Neuronal stem cell (in vitro differentiated cells): ENCODE measurements around the gene INSM1.

Experiments used
- DNase-seq: peaks from one replicate; pipeline ENCODE4 v3.0.0-alpha.2; 2013; ENCODE audit warnings: low spot score
- H2AFZ ChIP-seq: one replicate; pipeline ENCODE4 v1.6.1; 2013; ENCODE audit warnings: mild to moderate bottlenecking, low read length, inconsistent platforms
- H2AK5ac ChIP-seq: 2 replicates; pipeline ENCODE4 v1.6.1; 2013; ENCODE audit warnings: low read depth, mild to moderate bottlenecking, inconsistent platforms, low read length, moderate library complexity, mixed read lengths
- H2BK120ac ChIP-seq: 2 replicates; pipeline ENCODE4 v1.6.1; 2013; ENCODE audit warnings: low read depth, mild to moderate bottlenecking, inconsistent platforms, low read length, moderate library complexity, mixed read lengths
- H2BK12ac ChIP-seq: one replicate; pipeline ENCODE4 v1.6.1; 2013; ENCODE audit warnings: low read length, inconsistent platforms
- H2BK15ac ChIP-seq: 2 replicates; pipeline ENCODE4 v1.6.1; 2013; ENCODE audit warnings: mild to moderate bottlenecking, low read length, inconsistent platforms, mixed read lengths
- H2BK5ac ChIP-seq: one replicate; pipeline ENCODE4 v1.6.1; 2013; ENCODE audit warnings: inconsistent platforms, mild to moderate bottlenecking, low read length, moderate library complexity
- H3K14ac ChIP-seq: one replicate; pipeline ENCODE4 v1.6.1; 2013; ENCODE audit warnings: low read length, inconsistent platforms
- H3K18ac ChIP-seq: 2 replicates; pipeline ENCODE4 v1.6.1; 2013; ENCODE audit warnings: low read length, inconsistent platforms
- H3K23ac ChIP-seq: 2 replicates; pipeline ENCODE4 v1.6.1; 2013; ENCODE audit warnings: low read depth, mild to moderate bottlenecking, mixed read lengths, low read length, inconsistent platforms; ENCODE audit not compliant: poor library complexity
- H3K27ac ChIP-seq: replicated peaks from 3 replicates; pipeline ENCODE4 v1.5.1; 2013; ENCODE audit warnings: low read length, inconsistent platforms
- H3K27me3 ChIP-seq, 3 experiments: 2 replicates each; pipeline ENCODE4 v1.6.1; 2013; ENCODE audit warnings: low read length in 3 of 3, mild to moderate bottlenecking in 2 of 3, inconsistent platforms in 1 of 3, low read depth in 1 of 3, mixed read lengths in 1 of 3, moderate library complexity in 1 of 3; ENCODE audit not compliant: control insufficient read depth in 3 of 3, insufficient read depth in 3 of 3
- H3K36me3 ChIP-seq, 2 donors: replicated peaks in 1 of 2; 2 replicates each; pipeline ENCODE4 v1.6.1; 2013; ENCODE audit warnings: low read length in 2 of 2; ENCODE audit not compliant: control insufficient read depth in 2 of 2, insufficient read depth in 2 of 2
- H3K4ac ChIP-seq: 2 replicates; pipeline ENCODE4 v1.6.1; 2013; ENCODE audit warnings: inconsistent platforms, mild to moderate bottlenecking, low read length, moderate library complexity
- H3K4me1 ChIP-seq, 2 donors: 1 replicate in 1 of 2; 2 replicates in 1 of 2; pipeline ENCODE4 v1.6.1; 2013; ENCODE audit warnings: low read length in 2 of 2, low read depth in 1 of 2; ENCODE audit not compliant: control insufficient read depth in 2 of 2, insufficient read depth in 1 of 2
- H3K4me2 ChIP-seq: one replicate; pipeline ENCODE4 v1.6.1; 2013; ENCODE audit warnings: mild to moderate bottlenecking, low read length, inconsistent platforms; ENCODE audit not compliant: insufficient read depth, poor library complexity, severe bottlenecking
- H3K4me3 ChIP-seq, 2 donors: 2 replicates each; pipeline ENCODE4 v1.5.1; 2013; ENCODE audit warnings: low read length in 2 of 2, mild to moderate bottlenecking in 2 of 2, inconsistent platforms in 1 of 2, moderate library complexity in 1 of 2
- H3K79me1 ChIP-seq: one replicate; pipeline ENCODE4 v1.6.1; 2013; ENCODE audit warnings: low read depth, mild to moderate bottlenecking, inconsistent platforms, low read length, moderate library complexity
- H3K9ac ChIP-seq: one replicate; pipeline ENCODE4 v1.6.1; 2013; ENCODE audit warnings: mild to moderate bottlenecking, low read depth, low read length, inconsistent platforms; ENCODE audit not compliant: poor library complexity
- H3K9me3 ChIP-seq, 2 donors: replicated peaks in 1 of 2; 2 replicates each; pipeline versions ENCODE3 to v1.6.1; 2013; ENCODE audit warnings: low read length in 2 of 2, mild to moderate bottlenecking in 2 of 2, inconsistent platforms in 1 of 2, low read depth in 1 of 2, mixed read lengths in 1 of 2, moderate library complexity in 1 of 2; ENCODE audit not compliant: control insufficient read depth in 2 of 2, insufficient read depth in 1 of 2
- H4K8ac ChIP-seq: one replicate; pipeline ENCODE4 v1.6.1; 2013; ENCODE audit warnings: low read depth, mild to moderate bottlenecking, inconsistent platforms, low read length, moderate library complexity
- H4K91ac ChIP-seq: one replicate; pipeline ENCODE4 v1.6.1; 2013; ENCODE audit warnings: low read length, low read depth, mild to moderate bottlenecking, inconsistent platforms; ENCODE audit not compliant: poor library complexity
- WGBS, 2 donors: extraction: QIAGEN DNeasy Blood & Tissue Kit; methylation state at CpG; one replicate each; pipeline ENCODE4 v1.1.7; 2013; ENCODE audit warnings: missing lambda C conversion rate in 2 of 2, mixed read lengths in 1 of 2; ENCODE audit not compliant: insufficient read length in 2 of 2, insufficient replicate concordance in 1 of 2; ENCODE audit errors: extremely low coverage in 2 of 2; 5-methylcytosine and 5-hydroxymethylcytosine counted together

INSM1 gene

DNA sequence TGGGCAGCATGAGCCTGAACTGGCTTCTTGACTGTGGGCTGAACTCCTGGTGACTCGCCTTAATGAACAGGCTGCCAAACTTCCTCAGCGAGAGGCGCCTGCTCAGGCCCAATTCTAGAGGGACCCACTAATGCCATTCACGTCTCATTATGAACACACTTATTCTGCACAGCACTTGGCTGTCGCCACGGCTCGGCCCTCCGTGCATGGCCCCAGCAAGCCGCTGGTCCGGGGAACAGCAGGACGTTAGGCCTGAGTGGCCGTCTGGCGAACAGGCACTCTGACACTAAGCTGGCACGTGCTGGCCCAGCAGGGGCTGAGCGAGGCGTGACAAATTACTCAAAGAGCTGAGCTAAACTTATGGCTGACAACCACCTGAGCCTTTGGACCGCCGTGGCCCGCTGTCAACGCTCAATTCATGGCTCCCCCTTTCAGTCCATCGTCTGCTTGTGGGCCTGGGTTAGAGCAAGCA lies 45.9 kb downstream of the INSM1 start:
- Histone ChIP-seq H2BK5ac (no peak overlapping the region), H3K79me1 (no peaks in the 10 kb centered on the region), H3K14ac (no peak overlapping the region), H3K27me3 (peaks cover 0 to 31% (median 0%) of the 10 kb centered on the region in 3 experiments), H2BK120ac (no peak overlapping the region), H3K4me3 (no peak overlapping the region), H3K36me3 (no peaks in the 10 kb centered on the region), H3K23ac (no peak overlapping the region), H2BK12ac (no peak overlapping the region), H3K9ac (no peak overlapping the region), H3K18ac (no peak overlapping the region), H2AFZ (peak overlapping the region; percentile 58), H3K9me3 (peaks cover 0 to 1% of the 10 kb centered on the region in 2 donors), H4K91ac (no peak overlapping the region), H3K27ac (no peak overlapping the region), H3K4me2 (no peak overlapping the region), H2BK15ac (no peak overlapping the region), H2AK5ac (peak overlapping the region; percentile 48), H3K4ac (no peak overlapping the region), H3K4me1 (peaks cover 18 to 56% of the 10 kb centered on the region in 2 donors), H4K8ac (no peak overlapping the region)
- WGBS, 2 donors = no CpG with 5 or more reads among the region's 21 CpGs
- DNase-seq = no peak

DNA sequence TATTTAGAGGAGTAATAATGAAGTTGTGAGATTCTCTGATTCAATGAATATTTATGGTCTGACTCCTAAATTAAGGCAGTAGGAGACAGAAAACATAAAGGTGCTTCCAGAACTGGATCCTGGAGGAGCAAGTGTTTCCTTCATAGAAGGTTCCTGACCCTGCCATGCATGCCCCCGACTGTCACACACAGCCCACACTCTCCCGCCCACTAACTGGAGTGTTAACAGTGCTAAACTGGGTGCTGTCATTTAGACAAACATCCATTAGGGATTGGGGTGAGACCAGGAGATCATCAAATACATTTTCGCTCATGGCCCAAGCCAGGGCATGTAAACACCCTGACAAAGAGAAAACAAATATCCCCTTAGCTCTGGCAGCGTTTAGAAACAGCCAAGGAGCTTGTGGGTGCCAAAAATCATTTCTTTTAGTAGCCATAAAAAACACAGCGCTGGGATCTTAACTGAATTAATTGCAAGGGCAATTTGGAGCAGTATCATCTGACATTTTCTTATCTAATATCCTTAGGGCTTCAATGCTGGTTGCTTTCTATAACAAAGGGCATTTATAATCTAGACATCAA lies 46.8 kb downstream of the INSM1 start:
- Histone ChIP-seq H3K9me3 (peaks cover 0 to 1% of the 10 kb centered on the region in 2 donors), H3K27me3 (peaks cover 0 to 31% (median 0%) of the 10 kb centered on the region in 3 experiments), H2BK15ac (no peak overlapping the region), H3K18ac (no peak overlapping the region), H3K4me1 (peaks cover 17 to 51% of the 10 kb centered on the region in 2 donors), H4K91ac (no peak overlapping the region), H3K36me3 (no peaks in the 10 kb centered on the region), H2AK5ac (no peak overlapping the region), H2BK120ac (no peak overlapping the region), H2BK5ac (no peak overlapping the region), H3K4me2 (no peak overlapping the region), H3K9ac (no peak overlapping the region), H4K8ac (no peak overlapping the region), H3K27ac (no peak overlapping the region), H3K79me1 (no peaks in the 10 kb centered on the region), H3K23ac (no peak overlapping the region), H2BK12ac (no peak overlapping the region), H3K4me3 (no peak overlapping the region), H2AFZ (no peak overlapping the region), H3K4ac (no peak overlapping the region), H3K14ac (no peak overlapping the region)
- no CpG with 5 or more reads among the region's 5 CpGs for WGBS, 2 donors
- no peak for DNase-seq

- H4K91ac ChIP-seq = no peak overlapping the region
- WGBS, 2 donors = no CpG with 5 or more reads among the region's 1 CpG
- H3K23ac ChIP-seq = no peak overlapping the region
- DNase-seq = no peak
- no peak overlapping the region for H3K4ac ChIP-seq
- H2BK15ac ChIP-seq = no peak overlapping the region
- no peak overlapping the region for H4K8ac ChIP-seq
- H3K36me3 ChIP-seq = no peaks in the 10 kb centered on the region
- peaks cover 0 to 1% of the 10 kb centered on the region in 2 donors for H3K9me3 ChIP-seq
- no peak overlapping the region for H3K18ac ChIP-seq
- no peak overlapping the region for H3K4me3 ChIP-seq
- H3K4me2 ChIP-seq = no peak overlapping the region
- H2AFZ ChIP-seq = no peak overlapping the region
- no peak overlapping the region for H2BK5ac ChIP-seq
- H3K27ac ChIP-seq = no peak overlapping the region
- no peak overlapping the region for H2BK12ac ChIP-seq
- H3K79me1 ChIP-seq = no peaks in the 10 kb centered on the region
- no peak overlapping the region for H2BK120ac ChIP-seq
- H3K27me3 ChIP-seq = peaks cover 0 to 31% (median 0%) of the 10 kb centered on the region in 3 experiments
- H3K4me1 ChIP-seq = peaks cover 17 to 45% of the 10 kb centered on the region in 2 donors
- H3K14ac ChIP-seq = no peak overlapping the region
- H3K9ac ChIP-seq = no peak overlapping the region
- no peak overlapping the region for H2AK5ac ChIP-seq
Measured at GRCh38 chr20:20415321-20415720, 47.4 kb downstream of the INSM1 start.

- H4K8ac ChIP-seq = no peak overlapping the region
- DNase-seq = no peak
- H3K23ac ChIP-seq = no peak overlapping the region
- no peak overlapping the region for H3K18ac ChIP-seq
- H2AFZ ChIP-seq = no peak overlapping the region
- no peak overlapping the region for H2BK15ac ChIP-seq
- no peak overlapping the region for H3K27ac ChIP-seq
- peaks cover 0 to 20% (median 0%) of the 10 kb centered on the region in 3 experiments for H3K27me3 ChIP-seq
- H2BK12ac ChIP-seq = no peak overlapping the region
- H3K4ac ChIP-seq = no peak overlapping the region
- H3K36me3 ChIP-seq = no peaks in the 10 kb centered on the region
- H2AK5ac ChIP-seq = no peak overlapping the region
- peaks cover 10 to 19% of the 10 kb centered on the region in 2 donors for H3K4me1 ChIP-seq
- no peak overlapping the region for H2BK5ac ChIP-seq
- no peak overlapping the region for H3K4me3 ChIP-seq
- H3K79me1 ChIP-seq = no peaks in the 10 kb centered on the region
- no peak overlapping the region for H4K91ac ChIP-seq
- no peak overlapping the region for H3K14ac ChIP-seq
- H2BK120ac ChIP-seq = no peak overlapping the region
- H3K9ac ChIP-seq = no peak overlapping the region
- WGBS, 2 donors = no CpG with 5 or more reads among the region's 8 CpGs
- H3K9me3 ChIP-seq = peaks cover 0 to 1% of the 10 kb centered on the region in 2 donors
- no peak overlapping the region for H3K4me2 ChIP-seq
Measured at GRCh38 chr20:20417876-20418676, 50.2 kb downstream of the INSM1 start.
